Stimulated activated CD4-positive, alpha-beta T cell treated with anti-CD3 and anti-CD28 coated beads, Interleukin-15, amount 100 ng/mL, for 48 hours (primary cell): ENCODE data around the gene TESMIN.

ENCODE experiments used
- DNase-seq, 2 donors: peaks; one replicate each; pipeline ENCODE4 v3.0.0-alpha.2; 2020; ENCODE audit warnings: low read depth in 2 of 2

Gene TESMIN

DNA sequence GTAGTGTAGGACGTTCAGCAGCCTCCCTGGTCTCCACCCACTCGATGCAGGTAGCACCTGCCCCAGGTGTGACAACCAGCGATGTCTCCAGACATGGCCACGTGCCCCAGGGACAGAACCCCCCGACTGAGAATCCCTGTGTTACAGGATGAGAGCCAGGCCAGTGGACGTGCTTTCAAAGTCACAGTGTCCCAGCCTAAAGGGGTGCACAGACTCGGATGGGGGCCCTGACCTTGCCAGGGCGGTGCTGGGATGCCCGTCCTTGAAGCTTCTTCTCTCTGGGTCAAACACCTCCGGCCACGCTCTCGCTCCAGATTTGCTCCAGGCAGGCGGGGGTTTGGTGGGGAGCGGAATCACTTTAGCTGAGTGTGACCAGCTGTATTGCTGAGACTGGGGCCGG is 90.3 kb downstream of the TESMIN start:
- DNase-seq, result no peak

DNA sequence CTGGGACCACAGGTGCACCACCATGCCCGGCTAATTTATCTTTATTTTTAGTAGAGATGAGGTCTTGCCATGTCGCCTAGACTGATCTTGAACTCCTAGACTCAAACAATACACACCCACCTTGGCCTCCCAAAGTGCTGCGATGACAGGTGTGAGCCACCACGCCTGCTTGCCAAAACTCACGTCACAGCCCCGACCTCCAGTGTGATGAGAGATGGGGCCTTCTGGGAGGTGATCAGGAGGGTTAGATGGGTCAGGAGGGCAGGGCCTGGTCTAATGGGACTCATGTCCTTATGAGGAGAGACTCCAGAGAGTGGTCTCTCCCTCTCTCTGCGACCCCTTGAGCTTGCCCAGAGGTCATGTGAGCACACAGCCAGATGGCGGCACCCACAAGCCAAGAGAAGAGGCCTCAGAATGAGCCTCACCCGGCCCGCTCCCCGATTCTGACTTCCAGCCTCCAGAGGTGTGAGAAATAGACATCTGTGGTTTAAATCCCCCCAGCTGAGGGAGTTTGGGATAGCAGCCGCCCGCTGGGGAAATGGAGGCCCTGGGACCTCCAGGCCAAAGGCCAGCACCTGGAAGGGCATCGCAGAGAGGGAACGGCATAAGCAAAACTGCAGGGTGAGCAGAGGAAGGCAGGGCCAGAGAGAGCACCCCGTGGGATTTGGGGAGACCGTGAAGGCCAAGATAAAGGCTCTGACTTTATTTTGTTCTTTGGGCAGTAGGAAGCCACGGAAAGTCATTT is 91.1 kb downstream of the TESMIN start:
- DNase-seq, result no peak

DNA sequence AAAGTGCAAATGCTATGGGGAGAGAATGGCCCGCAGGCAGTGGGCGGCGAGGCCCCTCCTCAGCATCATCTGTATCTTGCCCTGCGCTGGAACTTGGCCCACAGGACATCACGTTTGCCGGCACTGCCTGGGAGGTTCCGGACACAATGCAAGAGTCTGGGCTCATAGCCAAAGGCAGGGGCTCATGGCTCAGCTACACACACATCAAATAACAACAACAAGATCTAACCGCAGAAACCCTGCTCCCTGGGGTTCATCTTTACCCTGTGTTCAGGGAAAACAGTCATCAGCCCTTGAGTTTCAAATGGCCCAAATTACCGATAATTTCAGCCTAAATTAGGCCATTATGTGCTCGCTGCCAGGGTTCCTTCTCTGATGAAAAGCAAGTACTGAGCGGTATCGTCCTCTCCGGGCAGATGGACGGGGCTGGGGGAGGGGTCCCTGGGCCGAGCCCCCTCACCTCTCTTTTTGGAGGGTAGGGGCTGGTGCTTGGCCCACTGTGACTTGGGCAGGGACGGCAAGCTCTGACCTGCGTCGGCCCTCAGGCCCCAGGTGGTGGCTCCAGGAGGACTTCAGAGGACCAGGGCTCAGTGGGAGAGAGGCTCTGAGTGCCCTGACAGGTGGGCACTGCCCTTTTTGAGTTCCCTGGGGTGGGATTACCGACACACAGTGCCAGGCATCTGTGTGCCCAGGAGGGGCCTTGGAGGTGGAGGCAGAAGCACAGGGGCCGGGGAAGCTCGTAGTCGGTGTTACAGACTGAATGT is 92.0 kb downstream of the TESMIN start:
- no peak for DNase-seq

DNA sequence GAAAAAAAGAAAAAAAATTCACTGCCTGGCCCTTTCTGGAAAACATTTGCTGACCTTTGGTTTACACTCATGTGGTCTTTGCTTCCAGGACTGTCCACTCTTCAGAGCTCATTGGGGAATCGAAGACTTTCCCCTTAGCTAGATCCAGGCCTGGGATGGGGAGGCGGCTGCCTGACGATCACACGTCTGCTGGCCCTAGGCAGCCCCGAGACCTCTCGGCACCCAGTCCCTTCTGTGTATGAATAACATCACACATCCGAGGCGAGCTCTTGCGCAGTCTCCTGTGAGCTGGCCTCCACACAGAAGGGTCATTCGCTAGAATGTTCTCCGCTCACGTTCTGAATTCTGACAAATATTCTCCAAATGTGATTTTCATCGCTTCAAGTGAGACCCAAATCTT is 92.7 kb downstream of the TESMIN start:
- no peak for DNase-seq

DNA sequence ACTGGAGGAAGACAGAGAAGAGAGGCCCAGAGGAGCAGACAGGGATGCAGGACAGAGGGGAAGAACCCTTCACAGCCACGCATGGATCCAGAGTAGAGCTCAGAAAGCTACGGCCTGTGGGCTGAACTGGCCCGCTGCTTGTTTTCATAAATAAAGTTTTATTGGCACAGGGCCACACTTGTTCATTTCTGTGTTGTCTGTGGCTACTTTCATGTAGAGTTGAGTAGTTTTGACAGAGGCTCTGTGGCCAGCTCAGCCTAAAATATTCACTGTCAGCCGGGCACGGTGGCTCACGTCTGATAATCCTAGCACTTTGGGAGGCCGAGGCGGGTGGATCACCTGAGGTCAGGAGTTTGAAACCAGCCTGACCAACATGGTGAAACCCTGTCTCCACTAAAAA is 93.2 kb downstream of the TESMIN start:
- no peak for DNase-seq
